H1 (cell line): ENCODE results near the gene S100A14. TPM values are rescaled to one million over a fixed set of nuclear protein-coding genes. Genes with fewer than 3 reads are reported as not detected.

Source experiments
- CTCF ChIA-PET: fragments of 300-600 bp; sonication (Branson Sonifier 250); formaldehyde crosslinking; loops from one replicate; lab custom pipeline; 2021; ENCODE audit not compliant: partially characterized antibody; lab: Charles Lee
- POLR2A ChIA-PET: fragments of 300-600 bp; sonication (Branson Sonifier 250); formaldehyde crosslinking; loops from one replicate; lab custom pipeline; 2021; ENCODE audit warnings: inconsistent platforms; ENCODE audit not compliant: partially characterized antibody; lab: Charles Lee
- DNase-seq, 2 experiments: peaks; one replicate each; pipeline versions ENCODE4 v3.0.0 to v3.0.0-alpha.2; 2010 to 2022; ENCODE audit warnings: low spot score in 2 of 2, low read depth in 1 of 2, mixed read lengths in 1 of 2
- FAIRE-seq: peaks from 2 replicates; lab custom pipeline; 2011; peaks lifted over from hg19 to GRCh38; lab: Jason Lieb, UNC
- H2AFZ ChIP-seq: 2 replicates; pipeline ENCODE4 v1.8.1; 2012; ENCODE audit warnings: low read length, inconsistent platforms
- H2AK5ac ChIP-seq: 2 replicates; pipeline ENCODE4 v1.6.1; 2013; ENCODE audit warnings: low read depth, low read length
- H2BK120ac ChIP-seq: replicated peaks from 2 replicates; pipeline ENCODE3; 2013; ENCODE audit warnings: low read depth, low read length, inconsistent platforms
- H2BK12ac ChIP-seq: 2 replicates; pipeline ENCODE4 v1.6.1; 2013; ENCODE audit warnings: low read depth, low read length
- H2BK15ac ChIP-seq: 2 replicates; pipeline ENCODE4 v1.6.1; 2013; ENCODE audit warnings: low read length
- H2BK20ac ChIP-seq: 2 replicates; pipeline ENCODE4 v1.6.1; 2013; ENCODE audit warnings: low read length
- H2BK5ac ChIP-seq: 2 replicates; pipeline ENCODE4 v1.6.1; 2013; ENCODE audit warnings: low read depth, low read length
- H3K14ac ChIP-seq: 2 replicates; pipeline ENCODE4 v1.6.1; 2013; ENCODE audit warnings: inconsistent platforms; ENCODE audit not compliant: insufficient read length
- H3K18ac ChIP-seq: 2 replicates; pipeline ENCODE4 v1.6.1; 2013; ENCODE audit warnings: low read length; ENCODE audit errors: extremely low read depth
- H3K23ac ChIP-seq: 2 replicates; pipeline ENCODE4 v1.6.1; 2013; ENCODE audit warnings: inconsistent platforms; ENCODE audit not compliant: insufficient read length
- H3K23me2 ChIP-seq: 2 replicates; pipeline ENCODE4 v1.6.1; 2013; ENCODE audit warnings: low read depth, low read length
- H3K27ac ChIP-seq: 2 replicates; pipeline ENCODE4 v1.6.1; 2011; ENCODE audit warnings: low read depth, low read length, inconsistent platforms
- H3K27me3 ChIP-seq, 4 experiments: replicated peaks in 1 of 4; 1 replicate in 1 of 4; 2 replicates in 3 of 4; pipeline versions ENCODE4 v1.6.1 to v1.8.1; 2011 to 2013; ENCODE audit warnings: low read length in 3 of 4, mild to moderate bottlenecking in 3 of 4, inconsistent platforms in 2 of 4, mixed read lengths in 2 of 4, moderate library complexity in 1 of 4; ENCODE audit not compliant: control insufficient read depth in 3 of 4, insufficient read depth in 3 of 4; ENCODE audit errors: extremely low read depth in 1 of 4
- H3K36me3 ChIP-seq, 4 experiments: 2 replicates each; pipeline versions ENCODE4 v1.6.1 to v1.8.1; 2011 to 2013; ENCODE audit warnings: mild to moderate bottlenecking in 4 of 4, low read length in 3 of 4, moderate library complexity in 2 of 4, control low read depth in 1 of 4, inconsistent platforms in 1 of 4; ENCODE audit not compliant: insufficient read depth in 4 of 4, control insufficient read depth in 2 of 4
- H3K4ac ChIP-seq: replicated peaks from 2 replicates; pipeline ENCODE3; 2013; ENCODE audit warnings: low read length, low read depth, mixed read lengths, inconsistent platforms; ENCODE audit not compliant: insufficient read length
- H3K4me1 ChIP-seq, 4 experiments: replicated peaks in 1 of 4; 1 replicate in 1 of 4; 2 replicates in 3 of 4; pipeline versions ENCODE4 v1.6.1 to v1.8.1; 2011 to 2013; ENCODE audit warnings: low read length in 3 of 4, inconsistent platforms in 2 of 4, mixed read lengths in 1 of 4; ENCODE audit not compliant: insufficient read depth in 4 of 4, control insufficient read depth in 3 of 4
- H3K4me2 ChIP-seq, 2 experiments: 2 replicates each; pipeline versions ENCODE4 v1.6.1 to v1.8.1; 2011 to 2013; ENCODE audit warnings: low read depth in 2 of 2, low read length in 2 of 2, control low read depth in 1 of 2, inconsistent platforms in 1 of 2, mild to moderate bottlenecking in 1 of 2; ENCODE audit not compliant: insufficient read depth in 1 of 2
- H3K4me3 ChIP-seq, 4 experiments: fragments of 200-600, 300-600 bp in 1 of 4; sonication (generic), shearing (Covaris generic), sonication (Bioruptor Twin) in 1 of 4; 2 replicates each; pipeline versions ENCODE4 v1.5.1 to v1.8.1; 2011 to 2016; ENCODE audit warnings: low read length in 4 of 4, low read depth in 3 of 4, control low read depth in 2 of 4, inconsistent platforms in 2 of 4, mild to moderate bottlenecking in 2 of 4, mixed read lengths in 1 of 4, moderate library complexity in 1 of 4; ENCODE audit not compliant: insufficient read depth in 2 of 4; ENCODE audit errors: extremely low read depth in 1 of 4
- H3K56ac ChIP-seq: replicated peaks from 2 replicates; pipeline ENCODE3; 2013; ENCODE audit warnings: low read depth, mild to moderate bottlenecking, mixed read lengths, low read length, inconsistent platforms; ENCODE audit not compliant: insufficient read length
- H3K79me1 ChIP-seq: 2 replicates; pipeline ENCODE4 v1.6.1; 2013; ENCODE audit warnings: low read depth, low read length, control low read depth
- H3K79me2 ChIP-seq, 2 experiments: 2 replicates each; pipeline versions ENCODE4 v1.6.1 to v1.8.1; 2012 to 2013; ENCODE audit warnings: low read length in 2 of 2, mild to moderate bottlenecking in 2 of 2, inconsistent platforms in 1 of 2; ENCODE audit not compliant: insufficient read depth in 2 of 2, control insufficient read depth in 1 of 2
- H3K9ac ChIP-seq, 4 experiments: replicated peaks in 1 of 4; 1 replicate in 1 of 4; 2 replicates in 3 of 4; pipeline versions ENCODE4 v1.6.1 to v1.8.1; 2011 to 2013; ENCODE audit warnings: low read depth in 3 of 4, low read length in 3 of 4, control low read depth in 2 of 4, mild to moderate bottlenecking in 2 of 4, moderate library complexity in 2 of 4, inconsistent platforms in 1 of 4; ENCODE audit errors: extremely low read depth in 1 of 4
- H3K9me3 ChIP-seq, 2 experiments: 2 replicates each; pipeline versions ENCODE4 v1.6.1 to v1.8.1; 2012 to 2013; ENCODE audit warnings: mild to moderate bottlenecking in 2 of 2, moderate library complexity in 2 of 2, control low read depth in 1 of 2, inconsistent platforms in 1 of 2, low read depth in 1 of 2, low read length in 1 of 2, mixed read lengths in 1 of 2; ENCODE audit not compliant: insufficient read depth in 2 of 2
- H4K20me1 ChIP-seq, 2 experiments: replicated peaks in 1 of 2; 2 replicates each; pipeline versions ENCODE3 to v1.8.1; 2011 to 2013; ENCODE audit warnings: inconsistent platforms in 2 of 2, low read length in 2 of 2, mild to moderate bottlenecking in 1 of 2; ENCODE audit not compliant: insufficient read depth in 2 of 2, control insufficient read depth in 1 of 2
- H4K5ac ChIP-seq: 2 replicates; pipeline ENCODE4 v1.6.1; 2013; ENCODE audit warnings: low read length, low read depth, mixed read lengths, inconsistent platforms; ENCODE audit not compliant: insufficient read length
- H4K8ac ChIP-seq: 2 replicates; pipeline ENCODE4 v1.8.0; 2013; ENCODE audit warnings: mild to moderate bottlenecking, moderate library complexity, low read length, inconsistent platforms; ENCODE audit not compliant: insufficient read depth; ENCODE audit errors: extremely low read depth
- H4K91ac ChIP-seq: replicated peaks from 2 replicates; pipeline ENCODE3; 2013; ENCODE audit warnings: low read length, mixed read lengths, inconsistent platforms; ENCODE audit not compliant: insufficient read length
- CEBPB ChIP-seq: IDR thresholded peaks from 2 replicates; pipeline ENCODE4 v1.6.1; 2012; ENCODE audit warnings: low read depth, low read length
- EGR1 ChIP-seq: IDR thresholded peaks from 2 replicates; pipeline ENCODE4 v1.6.1; 2011; ENCODE audit warnings: low read depth, low read length, borderline replicate concordance
- KDM5A ChIP-seq: fragments of 200-600 bp; IDR thresholded peaks from 2 replicates; pipeline ENCODE4 v1.7.1; 2012; ENCODE audit warnings: mild to moderate bottlenecking, low read length, inconsistent platforms, mixed read lengths
- NANOG ChIP-seq: IDR thresholded peaks from 2 replicates; pipeline ENCODE4 v1.6.1; 2011; ENCODE audit warnings: low read length, low read depth, mild to moderate bottlenecking, inconsistent platforms; ENCODE audit not compliant: insufficient read depth, poor library complexity, severe bottlenecking
- RAD21 ChIP-seq, 2 experiments: IDR thresholded peaks in 1 of 2; conservative IDR thresholded peaks in 1 of 2; 2 replicates each; pipeline ENCODE4 v1.6.1; 2011; ENCODE audit warnings: low read depth in 2 of 2, low read length in 2 of 2, improper control_type of control experiment in 1 of 2, inconsistent platforms in 1 of 2, mild to moderate bottlenecking in 1 of 2, moderate library complexity in 1 of 2
- WGBS, 2 experiments: shearing (Covaris generic) in 1 of 2; methylation state at CpG; one replicate each; pipeline versions ENCODE4 v1.1.6 to v1.1.7; 2013 to 2015; ENCODE audit warnings: low lambda C conversion rate in 2 of 2, mixed read lengths in 2 of 2, inconsistent platforms in 1 of 2, low coverage in 1 of 2, missing lambda C conversion rate in 1 of 2; ENCODE audit not compliant: insufficient replicate concordance in 2 of 2, insufficient coverage in 1 of 2, insufficient read length in 1 of 2; ENCODE audit errors: extremely low coverage in 1 of 2, missing lambda C conversion rate in 1 of 2; 5-methylcytosine and 5-hydroxymethylcytosine counted together
- polyA plus RNA-seq, 7 experiments: library from polyadenylated mRNA; depleted of rRNA in 3 of 7; stranded (reverse) in 5 of 7; unstranded in 2 of 7; fragments of >200 nt in 5 of 7; fragments of 200-250 nt in 2 of 7; gene quantifications; 1 replicate in 5 of 7; 2 replicates in 1 of 7; 4 replicates in 1 of 7; pipeline versions ENCODE4 v1.2.1 to v1.2.3, GENCODE V29; 2011 to 2013; ENCODE audit warnings: missing spikeins in 2 of 7, mixed read lengths in 2 of 7
- total RNA-seq: library from RNA; stranded (reverse); fragmentation: NEBNext Ultra II Directional; extraction: Animal tissue kit (Norgen Biotek cat#: 25700); gene quantifications from 2 replicates; pipeline ENCODE4 v1.2.1, GENCODE V29; 2021

Gene S100A14
- total and polyA plus RNA-seq, 2 of the 8 experiments (the other 6 are each of a cell fraction or from before 2014, with no cell fraction given), result 1.4 to 5.3 TPM

DNA sequence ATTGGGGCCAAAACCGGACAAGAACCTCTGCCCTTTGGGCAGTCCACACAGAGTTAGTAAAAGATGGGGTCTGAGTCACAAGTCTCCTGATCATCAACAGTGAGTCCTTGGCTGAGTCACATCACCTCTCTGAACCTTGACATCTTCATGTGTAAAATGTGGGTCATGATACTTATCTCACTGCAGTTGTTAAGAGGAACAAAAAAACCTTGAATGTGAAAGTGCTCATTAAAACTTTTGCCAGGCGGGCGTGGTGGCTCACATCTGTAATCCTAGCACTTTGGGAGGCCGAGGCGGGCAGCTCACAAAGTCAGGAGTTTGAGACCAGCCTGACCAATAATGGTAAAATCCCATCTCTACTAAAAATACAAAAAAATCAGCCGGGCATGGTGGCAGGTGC lies 18.9 kb downstream of the S100A14 start:
- Histone ChIP-seq H3K9me3 (no peaks in the 10 kb centered on the region), H3K18ac (no peak overlapping the region), H2BK12ac (peak overlapping the region; percentile 60; the same call in 1 of the 2 replicates), H3K23me2 (no peaks in the 10 kb centered on the region; the same call in 1 of the 2 replicates), H4K8ac (no peak overlapping the region), H4K5ac (no peak overlapping the region), H2BK5ac (no peak overlapping the region), H3K36me3 (no peaks in the 10 kb centered on the region), H3K56ac (no peak overlapping the region), H3K79me2 (no peaks in the 10 kb centered on the region), H3K4me2 (no peak overlapping the region), H2BK120ac (no peak overlapping the region), H3K79me1 (no peaks in the 10 kb centered on the region), H3K14ac (no peak overlapping the region), H3K9ac (no peak overlapping the region), H3K27ac (no peak overlapping the region), H3K23ac (no peak overlapping the region), H4K20me1 (no peaks in the 10 kb centered on the region), H3K4me1 (peaks cover 3 to 10% (median 5%) of the 10 kb centered on the region in 4 experiments; a peak in 4 of 7 replicates), H2AK5ac (no peak overlapping the region), H2AFZ (no peak overlapping the region), H2BK20ac (no peak overlapping the region), H2BK15ac (no peak overlapping the region; the same call in 1 of the 2 replicates), H3K27me3 (no peaks in the 10 kb centered on the region), H3K4me3 (no peak overlapping the region), H4K91ac (no peak overlapping the region), H3K4ac (no peak overlapping the region)
- WGBS, 2 experiments, result 94% methylated on average over 6 of the region's 6 CpGs; no CpG with 5 or more reads in 1 of the 2 experiments
- ChIA-PET POLR2A (interaction anchor here (0.7 to 4.2 kb wide), 3 partner anchors 9 to 37 kb away, joined by 3 to 20 read pairs (median 4); partner anchors contain the start of genes CHTOP, S100A1 and S100A13), CTCF (interaction anchor here (2.1 to 3.2 kb wide), 3 partner anchors 20 to 25 kb away, joined by 6 to 11 read pairs (median 7); no protein-coding TSS in a partner anchor)
- FAIRE-seq, result no peak
- TF ChIP-seq RAD21 (IDR thresholded peaks at IDR 0.05 in 1 of 2, conservative IDR thresholded peaks at IDR 0.05 in 1 of 2; ENCODE audit: low read depth in 2 of 2, low read length in 2 of 2) (no peak), NANOG (no peak), EGR1 (no peak), CEBPB (no peak), KDM5A (no peak)
- no peak for DNase-seq
